ENCODE data around the gene ETV6. TPM values are rescaled to one million over a fixed set of nuclear protein-coding genes. Genes with fewer than 3 reads are reported as not detected.

The ETV6 gene
- total RNA-seq, 1 donor from 2014 or later = 9.9 TPM

DNA sequence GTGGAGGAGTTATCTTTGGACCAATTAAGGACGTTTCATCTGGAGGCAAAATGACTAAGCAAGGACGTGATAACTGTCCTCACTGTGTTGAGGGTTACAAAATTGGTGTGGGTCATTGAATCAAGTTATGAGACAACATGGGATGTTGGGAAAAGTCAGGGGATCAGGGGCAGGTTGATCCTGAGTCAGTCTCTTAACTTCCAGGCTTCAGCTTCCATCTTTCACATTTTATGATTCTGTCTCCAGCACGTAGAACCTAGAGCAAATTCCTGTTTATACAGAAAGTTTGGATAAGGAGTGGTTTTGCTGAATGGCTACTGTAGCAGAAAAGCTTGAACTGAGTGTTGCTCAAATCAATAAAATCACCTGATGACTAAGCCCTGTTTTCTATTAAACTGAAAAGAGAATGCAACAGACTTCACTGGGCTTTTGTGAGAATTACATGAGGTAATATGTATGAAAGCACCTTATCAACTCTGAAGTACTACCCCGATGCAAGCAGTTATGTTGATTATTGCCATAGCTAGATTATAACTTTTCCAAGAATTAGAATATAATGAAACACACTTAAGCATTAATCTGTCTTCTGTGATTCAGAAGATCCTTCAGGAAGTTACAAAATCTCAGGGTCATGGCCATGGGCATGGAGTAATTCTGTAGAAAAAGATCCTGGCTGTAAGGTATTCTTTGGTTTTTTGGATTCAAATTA lies 184.8 kb downstream of the ETV6 start:
- peak; percentile 24 for DNase-seq

DNA sequence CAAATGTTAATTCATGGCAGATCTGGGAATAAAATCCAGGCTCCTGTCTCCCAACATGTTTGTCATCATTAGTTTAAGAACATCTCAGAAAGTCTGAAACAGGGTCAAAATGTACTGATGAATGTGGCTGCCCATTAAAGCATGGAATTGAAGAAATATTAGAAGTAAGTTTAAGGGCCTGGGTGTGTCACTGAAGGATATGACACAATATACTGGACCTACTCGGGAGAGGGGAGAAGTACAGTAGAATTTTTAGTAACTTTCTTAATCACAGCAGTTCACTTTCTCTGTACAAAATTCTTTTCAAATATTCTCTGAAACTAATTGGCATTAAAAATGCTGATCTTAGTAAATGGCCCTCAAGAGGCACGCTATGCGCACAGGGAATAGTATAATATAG lies 185.5 kb downstream of the ETV6 start:
- DNase-seq = no peak

GRCh38 chr12:11836282-11837151 lies 187.0 kb downstream of the ETV6 start:
- no peak for DNase-seq

DNA sequence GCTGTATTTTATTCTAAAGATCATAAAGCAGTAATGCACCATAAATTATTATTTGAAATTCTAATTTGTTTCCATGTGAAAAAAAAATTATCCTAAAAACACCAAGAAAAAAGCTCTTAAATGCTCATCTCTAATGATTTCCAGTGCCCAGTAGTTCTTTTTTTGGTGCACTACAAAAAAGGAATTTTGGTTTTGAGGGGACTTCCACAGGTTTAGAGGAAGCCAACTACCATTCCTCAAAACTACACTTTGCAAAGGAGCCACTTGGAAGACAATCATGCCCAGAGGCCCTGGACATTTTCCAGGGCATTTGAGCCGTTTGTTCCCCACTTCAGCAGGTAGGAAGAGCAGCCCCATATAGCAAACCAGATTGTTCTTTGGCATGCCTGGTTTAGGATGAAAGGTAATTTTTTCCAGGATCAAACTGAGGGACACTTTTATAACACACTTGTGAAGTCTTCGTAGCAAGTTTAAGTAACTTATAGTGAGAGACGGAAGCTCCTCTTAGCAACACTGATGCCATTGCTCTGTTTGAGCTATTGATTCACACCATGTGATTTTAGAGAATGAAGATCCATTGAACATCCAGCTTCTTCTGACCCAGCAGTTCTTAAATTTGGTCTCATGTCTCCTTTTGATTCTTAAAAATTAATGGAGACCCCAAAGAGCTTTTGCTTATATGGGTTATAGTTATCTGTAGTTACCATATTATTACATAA lies 187.9 kb downstream of the ETV6 start:
- no peak for DNase-seq

DNA sequence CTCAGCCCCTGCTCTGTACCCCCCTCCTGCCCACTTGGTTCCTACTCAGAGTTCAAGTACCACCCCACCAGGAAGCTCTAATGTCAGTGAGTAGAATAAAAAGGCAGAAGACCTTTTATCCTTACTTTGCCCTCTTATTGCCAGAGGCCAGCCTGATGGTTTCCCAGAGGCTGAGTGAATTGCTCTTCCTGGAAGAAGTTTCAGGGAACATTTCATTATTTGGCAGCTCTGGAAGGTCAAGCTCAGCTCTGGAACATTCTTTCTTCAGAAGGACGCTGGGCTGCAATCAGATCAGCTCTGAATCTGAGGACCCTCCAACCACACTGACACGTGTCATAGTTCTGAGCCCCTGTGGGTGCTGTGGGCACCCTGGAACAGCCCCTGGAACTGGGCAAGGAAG lies 188.9 kb downstream of the ETV6 start:
- DNase-seq = peak; percentile 17

GRCh38 chr12:11839091-11839641 lies 189.7 kb downstream of the ETV6 start:
- peak; percentile 87 for DNase-seq

DNA sequence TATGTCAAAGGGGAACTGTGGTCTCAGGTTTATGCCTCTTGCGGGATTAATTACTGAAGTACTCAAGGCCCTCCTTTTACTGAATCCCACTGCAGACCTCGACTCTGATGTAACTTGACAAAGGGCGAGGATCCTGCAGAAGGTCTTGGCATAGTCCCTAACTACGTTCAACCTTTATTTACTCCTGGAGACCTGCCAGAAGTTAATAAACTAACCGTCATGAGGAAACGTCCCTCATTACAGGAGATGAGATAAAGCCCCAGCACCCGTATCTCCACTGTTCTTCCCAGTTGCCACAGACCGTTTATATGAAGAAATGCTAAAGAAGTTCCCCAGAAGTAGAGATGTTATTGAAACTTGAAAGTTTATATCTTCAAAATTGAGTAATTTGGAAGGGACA lies 190.9 kb downstream of the ETV6 start:
- DNase-seq = peak; percentile 61

DNA sequence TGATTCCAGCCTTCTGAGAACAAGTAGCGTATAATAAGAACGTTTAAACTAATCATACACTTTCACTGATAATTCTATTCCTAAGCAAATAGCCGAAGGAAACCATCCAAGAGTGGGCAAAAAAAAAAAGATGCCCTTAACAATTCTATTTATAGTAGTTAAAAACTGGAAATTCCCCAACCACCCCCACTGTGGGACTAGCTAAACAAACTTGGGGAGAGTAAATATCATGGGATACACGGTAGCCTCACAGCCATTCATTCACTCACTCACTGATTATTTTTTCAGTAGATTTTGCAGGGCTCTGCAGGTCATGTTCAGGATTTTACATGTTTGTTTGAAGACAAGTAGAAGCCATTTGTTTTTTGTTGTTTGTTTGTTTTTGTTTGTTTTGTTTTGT lies 197.0 kb downstream of the ETV6 start:
- DNase-seq = no peak

- no peak for DNase-seq
Observed at GRCh38 chr12:11847539-11847938, 198.1 kb downstream of the ETV6 start.

GRCh38 chr12:11849757-11850504 lies 200.5 kb downstream of the ETV6 start:
- DNase-seq = no peak

GRCh38 chr12:11853126-11853525 lies 203.7 kb downstream of the ETV6 start:
- no peak for DNase-seq

GRCh38 chr12:11854011-11854499 lies 204.6 kb downstream of the ETV6 start:
- DNase-seq = no peak

DNA sequence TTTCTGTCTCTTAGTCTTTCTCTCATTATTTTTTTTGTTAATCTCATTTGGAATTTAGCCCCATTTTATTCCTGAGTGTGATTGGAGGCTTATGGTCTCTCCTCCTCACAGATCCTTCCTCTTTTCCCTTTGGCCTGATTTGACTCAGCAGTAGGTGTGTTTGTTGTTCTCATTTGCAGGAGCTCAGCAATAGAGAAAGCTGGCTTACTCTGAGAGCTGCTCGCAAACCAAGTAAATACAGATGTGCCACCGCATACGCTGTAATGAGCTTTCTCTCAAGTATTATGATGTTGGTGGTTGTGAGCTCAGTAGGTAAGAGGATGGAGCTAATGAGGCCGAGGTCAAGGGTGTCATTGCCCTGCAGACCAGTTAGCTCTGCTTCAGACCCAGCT lies 206.5 kb downstream of the ETV6 start:
- DNase-seq = no peak

GRCh38 chr12:11856971-11857370 lies 207.5 kb downstream of the ETV6 start:
- DNase-seq = no peak

- DNase-seq = no peak
Observed at GRCh38 chr12:11859705-11860425, 210.4 kb downstream of the ETV6 start.

- DNase-seq = no peak
Observed at GRCh38 chr12:11861155-11861863, 211.8 kb downstream of the ETV6 start.

DNA sequence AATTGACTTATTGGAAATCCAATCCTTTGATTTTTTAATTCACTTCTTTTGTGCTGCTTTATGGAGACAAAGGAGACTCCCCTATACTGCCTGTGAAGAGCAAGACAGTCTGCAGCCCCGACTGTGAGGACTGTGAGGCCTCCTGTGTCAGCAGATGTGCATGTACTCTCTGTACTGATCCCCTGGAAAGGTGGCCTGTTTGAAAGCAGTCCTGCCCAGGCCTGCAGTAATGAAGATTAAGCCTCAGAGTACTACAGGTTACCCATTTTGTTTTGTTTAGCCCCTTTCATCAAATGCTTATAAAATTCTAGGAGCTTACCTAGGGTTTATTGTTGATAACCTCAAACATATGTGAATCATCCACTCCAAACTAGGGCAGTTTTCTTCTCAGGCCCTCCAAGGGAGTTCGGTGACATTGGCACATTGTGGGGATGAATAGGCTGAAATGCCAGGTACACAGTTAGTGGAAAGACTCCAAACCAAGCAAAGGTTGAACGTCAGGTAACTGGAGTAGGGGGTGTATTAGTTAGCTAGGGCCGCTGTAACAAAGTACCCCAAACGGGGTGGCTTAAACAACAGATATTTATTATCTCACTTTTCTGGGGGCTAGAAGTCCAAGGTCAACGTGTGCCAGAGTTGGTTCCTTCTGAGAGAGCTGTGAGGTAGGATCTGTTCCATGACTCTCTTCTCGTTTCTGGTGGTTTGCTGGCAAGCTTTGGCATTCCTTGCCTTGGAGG lies 212.6 kb downstream of the ETV6 start:
- no peak for DNase-seq

GRCh38 chr12:11862798-11863197 lies 213.3 kb downstream of the ETV6 start:
- DNase-seq = peak; percentile 80

DNA sequence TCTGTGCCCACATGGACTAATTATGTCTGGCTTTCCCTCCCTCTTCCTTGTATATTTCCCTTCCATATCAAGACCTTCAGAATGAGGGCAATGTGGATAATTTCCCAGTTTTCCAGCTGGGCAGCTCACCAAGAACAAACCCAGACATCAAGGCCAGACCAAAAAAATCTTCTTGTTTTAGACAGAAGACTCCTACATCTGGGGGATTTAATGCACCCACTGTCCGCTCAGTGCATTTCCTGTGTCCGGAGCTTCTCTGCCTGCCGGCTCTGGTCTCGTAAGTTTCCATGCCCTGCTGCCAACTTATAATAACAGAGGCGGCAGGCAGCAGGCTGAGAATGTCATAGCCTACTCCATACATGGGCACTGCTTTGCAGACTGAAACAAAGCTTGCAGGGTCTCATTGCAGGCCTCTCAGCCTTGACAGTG lies 214.0 kb downstream of the ETV6 start:
- DNase-seq = peak; percentile 69

DNA sequence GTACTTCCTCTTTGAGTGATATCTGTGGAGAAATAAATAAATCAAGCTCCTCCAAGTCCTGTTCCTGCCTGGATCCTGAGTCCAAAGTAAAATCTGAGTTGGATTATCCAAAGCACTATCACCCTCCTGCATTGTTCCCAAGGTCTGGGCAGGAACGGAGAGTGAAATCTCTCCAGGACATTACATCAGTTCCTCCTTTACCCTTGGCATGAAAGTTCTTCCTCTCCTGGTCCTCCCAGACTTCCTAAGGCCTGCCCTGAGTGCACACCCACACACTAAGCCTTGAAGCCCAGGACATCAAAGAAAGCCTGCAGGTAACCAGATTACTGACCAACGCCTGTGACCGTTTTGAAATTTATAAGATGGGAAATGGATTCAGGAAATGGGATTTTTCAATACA lies 214.5 kb downstream of the ETV6 start:
- DNase-seq = peak; percentile 94
